ENCODE data around the gene ATXN10.

ATXN10 gene

DNA sequence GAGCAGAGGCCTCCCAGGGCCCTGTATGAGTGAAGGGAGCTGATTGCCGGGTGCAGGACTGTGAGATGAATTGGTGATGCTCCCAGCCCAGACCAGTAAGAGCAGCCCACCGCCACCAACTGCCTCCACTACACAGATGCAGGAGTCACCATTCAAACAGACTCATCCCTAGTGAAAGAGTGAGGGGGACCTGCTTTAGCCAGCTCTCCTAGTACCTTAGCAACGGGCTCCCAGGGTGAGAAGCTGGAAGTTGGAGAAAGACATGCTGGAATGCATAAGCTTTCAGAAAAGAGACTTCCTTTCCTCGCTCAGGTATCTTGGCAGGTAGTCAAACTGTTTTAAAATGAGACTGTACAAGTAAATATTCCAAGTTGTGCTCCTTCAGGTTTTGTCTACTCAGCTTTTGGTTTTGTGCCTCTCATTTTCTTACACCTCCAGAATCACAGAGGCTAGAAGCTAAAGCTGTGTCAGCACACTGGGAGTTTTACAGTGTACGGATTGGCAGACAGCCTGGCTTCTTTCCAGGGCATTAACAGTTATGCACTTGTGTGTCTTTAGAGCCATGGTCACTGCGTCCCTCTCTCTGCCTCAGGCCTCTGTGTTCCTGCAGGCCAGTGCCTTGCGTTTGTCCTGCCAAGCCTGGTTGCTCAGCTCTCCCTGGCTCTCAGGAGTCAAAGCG, 146.2 kb downstream of the ATXN10 start:
- DNase-seq, result peak in 38 of 58 donors; percentile 16 to 80 (median 44)

- no peak for DNase-seq
Observed at GRCh38 chr22:45818424-45819085, 146.9 kb downstream of the ATXN10 start.

DNA sequence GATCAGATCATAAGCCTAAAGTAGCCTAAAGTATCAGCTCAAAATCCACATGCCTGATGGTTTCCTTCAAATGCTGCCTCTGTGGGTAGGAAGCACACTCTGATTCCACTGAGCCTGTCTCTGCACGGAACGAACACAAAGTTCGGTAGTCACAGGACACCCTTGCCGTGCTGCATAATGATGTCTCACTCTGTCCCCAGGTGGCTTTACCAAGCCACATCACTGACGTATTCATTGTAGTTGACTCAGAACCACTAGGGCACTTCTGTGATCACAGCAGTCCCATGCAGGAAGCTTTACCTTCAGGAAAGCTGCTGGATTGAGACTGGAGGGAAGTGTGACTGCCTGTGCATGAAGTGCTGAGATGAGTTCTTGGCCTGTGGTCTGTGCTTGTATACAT, 147.7 kb downstream of the ATXN10 start:
- DNase-seq, result no peak

- DNase-seq, result no peak
Observed at GRCh38 chr22:45823336-45823735, 151.7 kb downstream of the ATXN10 start.

- no peak for DNase-seq
Observed at GRCh38 chr22:45826520-45826919, 154.9 kb downstream of the ATXN10 start.

DNA sequence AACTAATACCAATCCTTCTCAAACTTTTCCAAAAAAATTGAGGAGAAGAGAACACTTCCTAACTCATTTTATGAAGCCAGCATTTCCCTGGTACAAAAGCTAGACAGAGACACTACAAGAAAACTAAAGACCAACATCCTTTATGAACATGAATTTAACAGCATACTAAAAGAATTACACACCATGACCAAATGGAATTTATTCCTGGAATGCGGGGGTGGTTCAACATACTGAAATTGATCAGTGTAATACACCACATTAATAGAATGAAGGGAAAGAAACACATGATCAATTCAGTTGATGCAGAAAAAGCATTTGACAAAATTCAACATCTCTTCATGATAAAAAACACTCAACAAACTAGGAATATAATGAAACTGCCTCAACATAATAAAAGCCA, 157.2 kb downstream of the ATXN10 start:
- DNase-seq, result no peak

DNA sequence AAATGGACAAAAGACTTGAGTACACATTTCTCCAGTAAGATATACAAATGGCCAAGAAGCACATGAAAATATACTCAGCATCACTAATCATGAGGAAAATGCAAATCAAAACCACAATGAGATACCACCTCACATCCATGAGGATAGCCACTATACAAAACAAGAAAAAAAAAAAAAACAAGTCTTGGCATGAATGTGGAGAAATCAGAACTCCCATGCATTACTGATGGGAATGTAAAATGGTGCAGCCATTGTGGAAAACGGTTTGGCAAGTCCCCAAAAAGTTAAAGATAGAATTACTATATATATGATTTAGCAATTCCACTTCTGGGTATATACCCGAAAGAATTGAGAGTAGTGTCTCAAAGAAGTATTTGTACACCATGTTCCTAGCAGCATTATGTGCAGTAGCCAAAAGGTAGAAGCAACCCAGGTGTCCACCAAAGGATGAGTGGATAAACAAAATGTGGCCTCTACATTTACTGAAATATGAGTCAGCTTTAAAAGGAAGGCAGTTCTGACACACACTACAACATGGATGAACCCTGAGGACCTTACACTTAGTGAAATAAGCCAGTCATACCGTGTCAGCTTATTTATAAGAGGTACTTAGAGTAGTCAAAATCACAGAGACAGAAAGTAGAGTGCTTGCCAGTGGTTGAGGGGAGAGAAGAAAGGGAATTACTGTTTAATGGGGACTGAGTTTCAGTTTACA, 159.1 kb downstream of the ATXN10 start:
- no peak for DNase-seq

DNA sequence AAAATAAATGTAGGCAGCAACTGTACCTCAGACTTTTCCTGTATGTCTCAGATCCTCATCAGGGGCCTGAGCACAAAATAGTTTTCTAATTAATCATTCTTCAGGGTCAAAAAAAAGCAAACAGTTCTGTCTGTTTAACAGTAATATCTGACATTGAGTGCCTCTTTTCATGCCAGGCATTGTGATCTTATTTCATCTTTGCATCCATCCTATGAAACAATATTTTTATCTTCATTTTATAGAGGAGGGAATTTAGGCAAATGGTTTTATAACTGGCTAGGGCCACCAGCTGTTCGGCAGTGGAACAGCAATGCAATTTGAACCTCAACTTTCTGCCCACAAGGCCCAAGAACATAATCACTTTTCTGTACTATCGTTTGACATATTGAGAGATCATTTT, 159.8 kb downstream of the ATXN10 start:
- DNase-seq, result no peak

DNA sequence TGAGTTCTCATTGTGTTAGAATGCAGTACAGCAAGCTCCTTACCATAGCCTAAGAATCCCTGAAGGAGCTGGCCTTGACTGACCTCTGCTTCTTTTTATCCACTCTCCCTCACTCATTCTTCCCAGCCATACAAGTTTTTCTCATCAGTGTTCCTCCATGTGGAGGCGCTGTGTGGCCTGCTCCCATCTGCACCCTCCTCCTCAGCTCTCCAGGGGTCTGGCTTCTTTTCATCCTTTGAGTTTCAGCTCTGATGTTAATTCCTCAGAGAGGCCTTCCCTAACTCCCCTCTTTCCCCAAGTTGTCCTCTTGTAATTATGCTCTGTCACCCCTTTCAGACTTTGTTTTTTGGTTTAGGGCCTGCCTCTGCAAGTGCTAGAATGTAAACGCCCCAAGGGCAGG, 160.5 kb downstream of the ATXN10 start:
- no peak for DNase-seq

DNA sequence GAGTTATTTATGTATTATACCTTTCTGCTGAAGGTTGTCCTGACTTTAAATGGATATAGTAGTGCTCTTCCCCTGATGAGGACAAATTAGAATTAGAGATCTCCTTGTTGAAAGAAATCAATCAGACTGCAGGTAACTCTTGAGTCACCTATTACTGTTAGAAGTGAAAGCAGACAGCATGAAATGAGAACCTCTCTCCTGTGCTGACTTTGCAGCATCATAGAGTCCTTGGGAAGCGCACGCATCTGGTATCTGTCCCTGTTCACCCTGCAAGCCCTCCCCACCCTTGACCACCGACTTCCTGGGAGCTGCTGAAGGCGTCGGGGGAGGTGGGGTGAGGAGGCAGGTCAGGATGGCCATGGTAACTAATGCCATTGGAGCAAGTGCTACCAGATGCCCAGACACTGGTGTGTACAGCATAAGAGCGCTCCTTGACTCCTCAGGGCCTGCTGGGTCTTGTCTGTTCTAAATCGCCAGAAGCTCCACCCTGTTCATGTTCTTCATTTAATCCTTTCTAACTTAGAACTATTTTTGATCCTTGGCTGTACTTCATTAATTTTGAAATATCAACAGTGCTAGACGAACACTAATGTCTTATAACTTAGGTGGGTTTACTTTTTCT, 161.4 kb downstream of the ATXN10 start:
- no peak for DNase-seq

DNA sequence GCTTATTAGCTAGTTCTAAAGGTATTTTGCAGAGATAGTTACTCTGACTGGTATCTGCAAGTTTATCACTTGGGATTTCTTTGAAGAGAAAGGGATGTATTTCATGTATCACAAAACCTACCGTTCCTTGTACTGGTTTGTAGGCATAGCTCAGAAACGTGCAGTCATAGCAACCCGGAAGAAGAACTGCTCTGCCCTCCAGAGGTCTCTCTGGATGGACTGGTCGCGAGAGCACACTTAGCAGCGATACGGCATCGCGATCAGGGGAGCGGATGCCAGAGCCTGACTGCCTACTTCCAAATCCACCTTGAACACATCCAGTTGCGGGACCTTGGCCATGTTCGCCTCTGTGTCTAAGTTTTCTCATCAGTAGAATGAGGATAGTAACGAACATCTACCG, 162.0 kb downstream of the ATXN10 start:
- no peak for DNase-seq

GRCh38 chr22:45834241-45834640, 162.6 kb downstream of the ATXN10 start:
- no peak for DNase-seq

DNA sequence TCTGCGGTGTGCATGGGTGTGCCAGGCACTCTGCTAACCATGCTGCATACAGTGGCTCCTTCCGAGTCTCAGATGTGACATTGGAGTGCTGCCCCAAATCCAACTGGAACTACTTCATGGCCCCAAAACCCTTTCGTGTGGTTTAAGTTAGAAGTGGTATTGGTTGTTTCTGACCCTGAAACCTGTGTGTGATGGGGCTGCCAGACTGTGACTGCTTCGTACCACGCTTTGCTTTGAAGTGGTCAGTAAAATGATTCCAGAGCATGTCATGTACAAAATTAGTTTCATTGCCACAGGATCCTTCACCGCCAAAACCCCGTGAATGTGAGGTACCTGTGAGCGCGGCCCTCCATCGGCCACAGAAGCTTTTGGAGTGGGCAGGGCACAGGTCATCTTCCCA, 163.2 kb downstream of the ATXN10 start:
- DNase-seq, result no peak

- DNase-seq, result no peak
Observed at GRCh38 chr22:45836418-45837169, 165.0 kb downstream of the ATXN10 start.

GRCh38 chr22:45837508-45837907, 165.9 kb downstream of the ATXN10 start:
- no peak for DNase-seq

GRCh38 chr22:45838305-45838887, 166.8 kb downstream of the ATXN10 start:
- DNase-seq, result no peak

GRCh38 chr22:45840483-45840882, 168.8 kb downstream of the ATXN10 start:
- no peak for DNase-seq

GRCh38 chr22:45842291-45842991, 170.8 kb downstream of the ATXN10 start:
- DNase-seq, result peak in 2 of 58 donors; percentile 31 to 62

GRCh38 chr22:45843031-45843430, 171.4 kb downstream of the ATXN10 start:
- no peak for DNase-seq

GRCh38 chr22:45843986-45844385, 172.4 kb downstream of the ATXN10 start:
- no peak for DNase-seq
